Kidney (tissue), 14 donors: ENCODE measurements around the gene PALLD. TPM values are rescaled to one million over a fixed set of nuclear protein-coding genes. Genes with fewer than 3 reads are reported as not detected.

Source experiments
- DNase-seq, 5 donors: peaks; one replicate each; pipeline ENCODE4 v3.0.0-alpha.2; 2013 to 2020
- FAIRE-seq: peaks from 2 replicates; lab custom pipeline; 2012; peaks lifted over from hg19 to GRCh38; lab: Jason Lieb, UNC
- H3K27ac ChIP-seq, 2 donors: one replicate each; pipeline ENCODE4 v1.7.0; 2013; ENCODE audit warnings: low read depth in 2 of 2, low read length in 2 of 2, inconsistent platforms in 1 of 2
- H3K27me3 ChIP-seq: one replicate; pipeline ENCODE4 v1.7.1; 2013; ENCODE audit warnings: low read length, inconsistent platforms; ENCODE audit not compliant: control insufficient read depth, insufficient read depth
- H3K36me3 ChIP-seq, 3 donors: one replicate each; pipeline versions ENCODE4 v1.7.0 to v1.7.1; 2013; ENCODE audit warnings: low read length in 3 of 3, control low read depth in 1 of 3, inconsistent platforms in 1 of 3; ENCODE audit not compliant: insufficient read depth in 3 of 3, control insufficient read depth in 2 of 3
- H3K4me1 ChIP-seq, 3 donors: one replicate each; pipeline versions ENCODE4 v1.7.0 to v1.7.1; 2013; ENCODE audit warnings: low read length in 3 of 3, inconsistent platforms in 1 of 3, low read depth in 1 of 3; ENCODE audit not compliant: control insufficient read depth in 2 of 3, insufficient read depth in 2 of 3
- H3K4me3 ChIP-seq, 3 donors: one replicate each; pipeline versions ENCODE4 v1.7.0 to v1.8.1; 2013; ENCODE audit warnings: low read length in 3 of 3, control low read depth in 1 of 3, inconsistent platforms in 1 of 3
- H3K9ac ChIP-seq, 3 donors: one replicate each; pipeline versions ENCODE4 v1.7.0 to v1.7.1; 2013; ENCODE audit warnings: low read length in 3 of 3, control low read depth in 1 of 3, inconsistent platforms in 1 of 3
- H3K9me3 ChIP-seq, 3 donors: one replicate each; pipeline versions ENCODE4 v1.7.0 to v1.7.1; 2013; ENCODE audit warnings: low read length in 3 of 3, control low read depth in 1 of 3, inconsistent platforms in 1 of 3; ENCODE audit not compliant: control insufficient read depth in 2 of 3, insufficient read depth in 1 of 3
- CTCF ChIP-seq: IDR thresholded peaks from 3 replicates; pipeline ENCODE4 v1.5.1; 2012; ENCODE audit warnings: mild to moderate bottlenecking, moderate library complexity, borderline replicate concordance; ENCODE audit not compliant: insufficient read depth; ENCODE audit errors: extremely low read depth
- intact Hi-C: fragments of 100-400 bp; cut with DNase I; formaldehyde crosslinking; loops from one replicate; pipeline ENCODE4 v1.11.1; 2022
- polyA plus RNA-seq: library from polyadenylated mRNA; stranded (reverse); fragments of 350-450 nt; fragmentation: Illumina TruSeq; extraction: RNeasy Lipid Tissue Mini Kit (QIAGEN cat#74804); gene quantifications from one replicate; pipeline ENCODE4 v1.2.3, GENCODE V29; 2014; ENCODE audit warnings: low read depth, low replicate concordance; ENCODE audit not compliant: insufficient read depth
- total RNA-seq: library from RNA; stranded (reverse); fragmentation: NEBNext Ultra II Directional; extraction: Animal tissue kit (Norgen Biotek cat#: 25700); gene quantifications from one replicate; pipeline ENCODE4 v1.2.1, GENCODE V29; 2021
- donor health status: control.
- donor health status: control.
- donor health status: control.
- donor health status: control.
- donor health status: control.
- donor health status: DM: yes; HTN: yes; CAD: no.
- donor health status: Normal renal cell carcinoma (clear cell type).

PALLD gene
- total and polyA plus RNA-seq, 2 donors from 2014 or later, result 43.4 to 120 TPM

DNA sequence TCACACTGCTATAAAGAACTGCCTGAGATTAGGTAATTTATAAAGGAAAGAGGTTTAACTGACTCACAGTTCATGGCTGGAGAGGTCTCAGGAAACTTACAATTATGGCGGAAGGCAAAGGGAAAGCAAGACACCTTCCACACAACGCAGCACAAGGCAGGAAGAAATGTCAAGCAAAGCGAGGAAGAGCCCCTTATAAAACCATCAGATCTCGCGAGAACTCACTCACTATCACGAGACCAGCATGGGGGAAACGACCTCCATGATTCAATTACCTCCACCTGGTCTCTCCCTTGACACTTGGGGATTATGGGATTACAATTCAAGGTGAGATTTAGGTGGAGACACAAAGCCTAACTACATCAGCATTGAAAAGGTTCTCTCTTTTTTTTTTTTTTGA, 39.6 kb downstream of the PALLD start:
- no peak for TF ChIP-seq CTCF
- Histone ChIP-seq H3K4me1 (no peaks in the 10 kb centered on the region), H3K9me3 (no peaks in the 10 kb centered on the region), H3K9ac (no peak overlapping the region), H3K27ac (no peak overlapping the region), H3K4me3 (no peak overlapping the region), H3K27me3 (no peaks in the 10 kb centered on the region), H3K36me3 (no peaks in the 10 kb centered on the region)
- intact Hi-C loops, result no loop called here
- DNase-seq (no peak), FAIRE-seq (no peak)

DNA sequence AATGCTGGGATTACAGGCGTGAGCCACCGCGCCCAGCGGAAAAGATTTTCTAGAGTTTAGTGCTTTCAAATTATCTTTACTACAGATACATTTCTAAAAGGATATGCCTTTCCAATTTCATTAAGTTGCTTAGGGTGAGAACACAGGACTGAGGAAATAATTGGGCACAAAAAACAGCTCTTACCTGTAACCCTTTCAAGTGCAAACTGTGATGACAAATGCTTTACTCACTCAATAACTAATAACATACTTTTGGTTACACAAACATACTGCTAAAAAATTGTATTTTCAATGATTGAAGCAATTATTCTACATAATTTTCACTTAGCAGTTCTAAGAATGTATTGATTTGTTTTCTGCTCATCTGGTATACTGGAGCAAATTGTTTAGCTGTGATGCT, 40.2 kb downstream of the PALLD start:
- intact Hi-C loops, result no loop called here
- no peak for TF ChIP-seq CTCF
- Histone ChIP-seq H3K9me3 (no peaks in the 10 kb centered on the region), H3K4me3 (no peak overlapping the region), H3K27me3 (no peaks in the 10 kb centered on the region), H3K27ac (no peak overlapping the region), H3K9ac (no peak overlapping the region), H3K4me1 (no peaks in the 10 kb centered on the region), H3K36me3 (no peaks in the 10 kb centered on the region)
- no peak for DNase-seq
- no peak for FAIRE-seq

- Histone ChIP-seq H3K9ac (no peak overlapping the region), H3K4me1 (no peaks in the 10 kb centered on the region), H3K27ac (no peak overlapping the region), H3K9me3 (no peaks in the 10 kb centered on the region), H3K36me3 (no peaks in the 10 kb centered on the region), H3K4me3 (no peak overlapping the region), H3K27me3 (no peaks in the 10 kb centered on the region)
- no peak for FAIRE-seq
- intact Hi-C loops, result no loop called here
- TF ChIP-seq CTCF, result no peak
- no peak for DNase-seq
These were observed 40.7 kb downstream of the PALLD start for GRCh38 chr4:168537571-168537970.

DNA sequence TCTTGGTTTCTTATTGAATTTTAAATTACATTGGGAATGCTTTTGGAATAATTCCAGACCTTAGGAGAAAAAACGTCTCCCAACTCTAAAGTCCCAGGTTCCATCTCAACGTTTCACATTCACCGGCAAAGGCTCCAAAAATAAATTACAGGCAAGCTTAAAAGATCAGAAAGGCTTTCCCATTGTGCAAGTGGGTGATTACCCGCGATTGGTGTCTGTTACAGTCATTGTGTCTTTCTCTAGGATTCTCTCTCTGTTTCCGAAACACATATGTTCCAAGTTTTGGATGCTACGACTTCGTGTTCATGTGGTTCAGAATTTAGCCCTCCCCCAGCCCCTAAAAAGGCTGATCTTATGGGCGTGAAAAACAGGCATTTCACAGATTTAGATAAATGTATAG, 41.8 kb downstream of the PALLD start:
- no peak for TF ChIP-seq CTCF
- Histone ChIP-seq H3K9me3 (no peaks in the 10 kb centered on the region), H3K27ac (no peak overlapping the region), H3K4me3 (no peak overlapping the region), H3K27me3 (no peaks in the 10 kb centered on the region), H3K9ac (no peak overlapping the region), H3K4me1 (no peaks in the 10 kb centered on the region), H3K36me3 (no peaks in the 10 kb centered on the region)
- DNase-seq, result no peak
- FAIRE-seq, result no peak
- intact Hi-C loops, result no loop called here
